BE2C (cell line): ENCODE data around the gene IFITM1.
"Not testable (repeated sequence)": the region's sequence is repeated elsewhere in the genome, so short reads cannot be mapped to it uniquely, and the experiment has no call there.

Experiments
- DNase-seq: peaks from one replicate; pipeline ENCODE4 v3.0.0-alpha.2; 2020
- H3K27me3 ChIP-seq: fragments of 250-450 bp; sonication (Bioruptor Pico); 2 replicates; pipeline ENCODE4 v1.5.1; 2020; ENCODE audit warnings: mild to moderate bottlenecking
- H3K36me3 ChIP-seq: fragments of 250-450 bp; sonication (Bioruptor Pico); 2 replicates; pipeline ENCODE4 v1.5.1; 2020; ENCODE audit warnings: mild to moderate bottlenecking
- H3K4me1 ChIP-seq: fragments of 250-450 bp; sonication (Bioruptor Pico); 2 replicates; pipeline ENCODE4 v1.5.1; 2020
- H3K4me3 ChIP-seq: 2 replicates; pipeline ENCODE4 v1.5.1; 2011; ENCODE audit warnings: low read depth, low read length
- H3K9me3 ChIP-seq: fragments of 250-450 bp; sonication (Bioruptor Pico); 2 replicates; pipeline ENCODE4 v1.5.1; 2020
- CTCF ChIP-seq: IDR thresholded peaks from 2 replicates; pipeline ENCODE4 v1.5.1; 2012; ENCODE audit warnings: mild to moderate bottlenecking, low read depth, low read length

IFITM1 gene

GRCh38 chr11:316891-317301 lies 3.1 kb downstream of the IFITM1 start:
- H3K36me3 ChIP-seq, result no peaks in the 10 kb centered on the region
- H3K4me3 ChIP-seq, result no peak overlapping the region
- no peaks in the 10 kb centered on the region for H3K4me1 ChIP-seq
- DNase-seq, result no peak
- H3K9me3 ChIP-seq, result no peaks in the 10 kb centered on the region
- peaks cover 5% of the 10 kb centered on the region for H3K27me3 ChIP-seq
- no peak for TF ChIP-seq CTCF

DNA sequence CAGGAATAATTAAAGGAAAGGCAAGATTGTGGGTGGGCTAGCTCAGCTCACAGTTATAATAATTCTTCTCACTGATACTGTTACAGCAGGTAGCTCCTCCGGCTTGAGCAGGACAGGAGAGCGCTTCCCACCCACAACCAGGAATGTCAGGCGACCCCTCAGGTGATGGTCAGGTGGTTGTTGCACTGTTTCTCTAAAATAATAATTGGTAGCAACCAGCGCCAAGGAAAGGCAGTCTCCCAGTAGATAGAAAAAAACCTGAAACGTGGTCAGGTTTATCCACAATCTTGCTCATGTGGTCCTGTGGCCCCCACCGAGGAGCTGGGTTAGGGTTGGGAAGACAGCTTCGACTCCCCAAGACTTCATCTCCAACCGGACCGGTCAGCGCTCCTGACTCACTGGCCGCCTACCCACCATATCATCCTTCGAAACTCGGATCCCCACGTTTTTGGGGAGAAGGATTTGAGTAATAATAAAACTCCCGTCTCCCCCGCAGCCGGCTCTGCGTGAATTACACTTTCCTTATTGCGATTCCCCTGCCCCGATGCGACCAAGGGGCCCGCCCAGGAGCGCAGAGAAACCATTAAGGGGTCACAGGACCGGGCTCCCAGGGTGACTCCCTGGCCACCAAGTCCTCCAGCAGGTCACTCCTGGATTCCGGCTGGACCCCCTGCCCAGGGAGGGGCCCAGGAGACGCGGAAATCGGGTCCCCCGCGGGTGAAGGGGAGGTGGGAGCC lies 4.0 kb downstream of the IFITM1 start:
- not testable (repeated sequence) for DNase-seq, H3K9me3 ChIP-seq, H3K27me3 ChIP-seq, H3K4me3 ChIP-seq, H3K4me1 ChIP-seq, H3K36me3 ChIP-seq

- H3K4me3 ChIP-seq, H3K27me3 ChIP-seq, H3K4me1 ChIP-seq: not testable (repeated sequence)
Measured at GRCh38 chr11:318405-319120, 4.7 kb downstream of the IFITM1 start.

DNA sequence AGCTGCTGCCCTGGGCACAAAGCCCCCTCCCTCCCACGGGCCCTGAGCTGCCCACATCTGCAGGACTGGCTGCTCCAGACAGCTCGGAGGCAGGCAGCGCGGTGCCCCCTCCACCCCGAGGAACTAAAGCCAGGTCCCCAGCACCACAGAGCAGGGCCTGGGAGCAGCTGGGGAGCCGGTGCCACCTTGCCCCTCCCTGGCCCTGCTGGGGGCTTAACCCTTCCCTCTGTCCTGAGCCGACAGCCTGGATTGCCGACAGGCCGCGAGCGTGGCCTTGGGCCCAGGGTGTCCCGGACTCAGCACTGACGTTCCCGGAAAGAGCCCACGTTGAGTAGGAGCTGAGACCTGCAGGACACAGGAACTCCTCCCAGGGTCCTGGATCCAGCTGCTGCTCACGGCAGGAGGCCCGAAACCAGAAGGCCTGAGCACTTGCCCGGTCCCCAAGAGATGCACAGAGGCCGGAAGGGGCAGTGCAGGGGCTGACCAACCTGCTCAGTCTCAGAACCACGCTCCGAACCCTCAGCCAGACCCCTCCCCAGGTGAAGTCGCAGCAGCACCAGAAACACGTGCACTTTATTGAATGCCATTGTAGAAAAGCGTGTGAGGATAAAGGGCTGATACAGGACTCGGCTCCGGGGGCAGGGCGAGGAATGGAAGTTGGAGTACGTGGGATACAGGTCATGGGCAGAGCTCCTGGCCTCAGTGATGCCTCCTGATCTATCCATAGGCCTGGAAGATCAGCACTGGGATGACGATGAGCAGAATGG lies 5.5 kb downstream of the IFITM1 start:
- H3K4me3 ChIP-seq, H3K27me3 ChIP-seq, H3K36me3 ChIP-seq, H3K4me1 ChIP-seq, H3K9me3 ChIP-seq, DNase-seq: not testable (repeated sequence)

More at GRCh38 chr11:318405-319120, 4.7 kb downstream of the IFITM1 start:
- H3K36me3 ChIP-seq, H3K9me3 ChIP-seq, DNase-seq: not testable (repeated sequence)

GRCh38 chr11:319888-320273 lies 6.0 kb downstream of the IFITM1 start:
- not testable (repeated sequence) for H3K4me1 ChIP-seq, H3K27me3 ChIP-seq, H3K4me3 ChIP-seq, H3K9me3 ChIP-seq, DNase-seq, H3K36me3 ChIP-seq

DNA sequence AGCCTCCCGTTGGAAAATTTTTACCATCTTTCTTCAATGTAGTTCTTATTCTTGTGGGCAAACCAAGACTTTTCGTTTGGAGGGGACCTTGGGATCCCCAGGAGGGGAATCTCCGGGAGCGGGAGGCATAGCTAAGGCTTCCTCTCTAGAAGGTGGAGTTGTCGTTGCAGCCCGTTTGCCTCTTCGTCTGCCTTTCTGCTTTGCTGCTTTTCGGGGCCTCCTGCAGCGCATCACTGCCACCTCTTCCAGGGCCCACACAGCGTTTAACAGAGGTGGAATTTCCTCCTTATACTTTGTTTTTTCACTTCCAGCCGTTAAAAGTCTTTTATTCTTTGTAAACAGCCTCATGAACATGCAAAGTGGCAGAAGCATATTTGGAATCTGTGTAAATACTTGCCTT lies 10.3 kb downstream of the IFITM1 start:
- Histone ChIP-seq H3K4me3 (no peak overlapping the region), H3K36me3 (no peaks in the 10 kb centered on the region), H3K27me3 (no peaks in the 10 kb centered on the region), H3K4me1 (no peaks in the 10 kb centered on the region), H3K9me3 (no peaks in the 10 kb centered on the region)
- TF ChIP-seq CTCF, result no peak
- DNase-seq, result no peak

GRCh38 chr11:324593-325517 lies 11.0 kb downstream of the IFITM1 start:
- H3K9me3 ChIP-seq, H3K4me1 ChIP-seq, H3K4me3 ChIP-seq, DNase-seq, H3K27me3 ChIP-seq, H3K36me3 ChIP-seq: not testable (repeated sequence)

DNA sequence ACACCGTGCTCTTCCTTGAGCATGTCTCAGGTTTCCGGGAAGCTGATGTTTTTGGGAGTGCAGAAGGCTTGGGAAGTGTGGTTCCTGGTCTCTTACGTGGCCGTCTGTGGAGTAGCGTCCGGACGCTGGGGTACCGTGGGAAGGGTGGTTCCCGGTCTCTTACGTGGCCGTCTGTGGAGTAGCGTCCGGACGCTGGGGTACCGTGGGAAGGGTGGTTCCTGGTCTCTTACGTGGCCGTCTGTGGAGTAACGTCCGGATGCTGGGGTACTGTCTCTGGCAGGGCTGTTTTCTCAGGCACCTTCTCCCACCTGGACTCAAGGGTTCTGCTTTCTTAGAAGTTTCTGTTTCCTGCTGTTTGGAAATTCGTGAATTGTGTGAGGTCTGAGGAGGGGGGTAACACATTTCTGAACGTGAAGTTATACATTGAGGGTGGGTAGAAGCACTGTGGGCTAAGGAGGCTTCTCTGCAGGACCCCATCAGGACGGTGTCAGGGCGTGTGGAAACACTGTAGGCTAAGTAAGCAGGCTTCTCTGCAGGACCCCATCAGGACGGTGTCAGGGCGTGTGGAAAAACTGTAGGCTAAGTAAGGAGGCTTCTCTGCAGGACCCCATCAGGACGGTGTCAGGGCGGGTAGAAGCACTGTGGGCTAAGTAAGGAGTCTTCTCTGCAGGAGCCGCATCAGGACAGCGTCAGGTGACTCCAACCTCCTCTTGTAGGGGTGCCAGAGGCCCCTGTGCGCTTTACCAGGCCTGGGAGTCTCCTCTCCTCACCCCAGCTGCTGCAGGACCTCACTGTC lies 12.2 kb downstream of the IFITM1 start:
- no peak for DNase-seq
- H3K9me3 ChIP-seq, result no peaks in the 10 kb centered on the region
- no peaks in the 10 kb centered on the region for H3K27me3 ChIP-seq
- no peaks in the 10 kb centered on the region for H3K4me1 ChIP-seq
- H3K36me3 ChIP-seq, result no peaks in the 10 kb centered on the region
- H3K4me3 ChIP-seq, result no peak overlapping the region
- no peak for TF ChIP-seq CTCF
